ENCODE results near the gene PABPC1L.

The PABPC1L gene

DNA sequence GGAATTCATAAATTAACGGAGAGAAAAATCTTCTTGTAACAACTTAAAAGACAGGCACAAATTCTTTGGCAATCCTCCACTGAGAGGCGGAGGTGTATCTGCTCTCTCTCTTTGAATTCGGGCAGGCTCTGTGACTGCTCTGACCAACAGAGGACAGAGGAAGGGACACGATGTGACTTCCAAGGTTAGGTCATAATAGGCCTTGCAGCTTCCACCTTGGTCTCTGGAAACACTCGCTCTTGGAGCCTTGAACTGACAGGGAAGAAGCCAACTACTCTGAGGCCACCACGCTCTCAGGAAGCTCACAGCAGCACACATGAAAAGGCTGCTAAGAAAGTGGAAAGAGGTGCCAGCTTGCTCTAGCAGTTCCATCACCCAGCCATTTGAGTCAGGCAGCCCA is 35.4 kb downstream of the PABPC1L start:
- no peak for DNase-seq

GRCh38 chr20:44946271-44946852 is 36.5 kb downstream of the PABPC1L start:
- DNase-seq: no peak

GRCh38 chr20:44948107-44948506 is 38.2 kb downstream of the PABPC1L start:
- no peak for DNase-seq

GRCh38 chr20:44948513-44948912 is 38.7 kb downstream of the PABPC1L start:
- no peak for DNase-seq

DNA sequence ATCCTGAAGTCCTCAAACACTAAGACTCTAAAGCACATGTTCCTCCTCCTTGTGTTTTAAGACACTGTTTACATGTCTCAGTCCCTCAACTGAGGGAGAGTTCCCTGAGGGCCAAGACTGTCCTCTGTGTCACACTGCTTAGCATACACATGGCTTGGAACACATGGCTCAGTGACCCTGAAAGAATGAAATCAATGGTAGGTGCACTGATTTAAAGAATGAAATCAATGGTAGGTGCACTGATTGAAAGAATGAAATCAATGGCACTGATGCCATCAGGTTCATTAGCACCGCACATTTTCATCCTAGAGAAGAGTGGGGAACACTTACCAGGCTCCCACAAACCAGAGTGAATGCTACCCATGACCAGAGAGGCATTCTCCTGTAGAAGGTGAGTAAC is 40.5 kb downstream of the PABPC1L start:
- DNase-seq: no peak

DNA sequence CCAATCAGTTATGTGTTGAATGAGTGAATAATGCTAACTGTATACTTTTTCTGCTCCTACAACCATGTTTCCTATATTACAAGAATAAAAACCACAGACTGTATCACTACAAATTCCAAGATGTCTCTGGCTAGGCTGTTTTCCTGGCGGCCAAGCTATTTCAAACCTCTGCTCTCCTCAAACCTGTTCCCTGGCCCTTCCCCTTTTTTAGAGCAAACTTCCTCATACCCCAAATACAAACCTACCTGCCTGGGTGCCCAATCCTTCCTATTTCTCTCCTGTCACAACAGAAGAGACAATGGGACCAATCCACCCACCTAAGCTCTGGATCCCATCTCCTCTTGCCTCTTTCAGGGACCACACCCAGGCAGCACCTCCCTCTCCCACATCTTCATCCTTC is 42.9 kb downstream of the PABPC1L start:
- no peak for DNase-seq

DNA sequence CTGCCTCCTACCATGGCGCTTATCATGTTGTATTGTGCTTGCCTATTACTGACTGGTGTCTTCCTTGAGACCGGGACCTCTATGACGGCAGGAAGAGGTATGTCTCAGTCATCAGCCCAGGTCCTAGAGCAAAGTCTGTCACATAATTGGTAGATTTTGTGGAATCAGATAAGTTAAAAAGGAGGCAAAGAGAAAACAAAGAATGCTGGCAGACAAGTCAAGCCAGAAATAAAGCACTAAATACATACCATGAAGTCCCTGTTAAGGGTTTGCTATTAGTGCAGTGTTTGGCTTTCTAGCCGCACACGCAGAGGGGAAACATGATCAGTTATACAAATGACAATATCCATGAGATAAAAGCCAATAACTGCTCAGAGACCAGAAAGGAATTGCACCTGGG is 44.4 kb downstream of the PABPC1L start:
- no peak for DNase-seq

- no peak for DNase-seq
Measured at GRCh38 chr20:44955270-44955669, 45.4 kb downstream of the PABPC1L start.

DNA sequence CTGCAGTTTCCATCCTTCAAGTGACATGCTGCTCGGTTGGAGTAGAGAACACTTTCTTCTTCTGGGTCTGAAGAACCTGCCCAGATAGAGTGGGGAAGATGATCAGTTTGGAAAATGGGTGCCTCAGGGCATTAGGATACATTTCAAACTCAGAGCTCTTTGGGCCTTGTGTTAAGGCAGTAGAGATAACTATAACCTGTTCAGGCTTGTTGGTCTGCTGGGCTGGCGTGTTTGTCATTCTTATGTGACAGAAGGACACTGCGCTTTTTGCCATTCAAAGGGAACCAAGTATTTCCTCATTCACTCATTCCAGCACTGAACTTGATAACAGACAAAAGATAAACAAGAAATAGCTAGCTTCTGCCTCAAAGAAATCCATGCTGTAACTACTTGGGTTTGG is 46.5 kb downstream of the PABPC1L start:
- DNase-seq: no peak

DNA sequence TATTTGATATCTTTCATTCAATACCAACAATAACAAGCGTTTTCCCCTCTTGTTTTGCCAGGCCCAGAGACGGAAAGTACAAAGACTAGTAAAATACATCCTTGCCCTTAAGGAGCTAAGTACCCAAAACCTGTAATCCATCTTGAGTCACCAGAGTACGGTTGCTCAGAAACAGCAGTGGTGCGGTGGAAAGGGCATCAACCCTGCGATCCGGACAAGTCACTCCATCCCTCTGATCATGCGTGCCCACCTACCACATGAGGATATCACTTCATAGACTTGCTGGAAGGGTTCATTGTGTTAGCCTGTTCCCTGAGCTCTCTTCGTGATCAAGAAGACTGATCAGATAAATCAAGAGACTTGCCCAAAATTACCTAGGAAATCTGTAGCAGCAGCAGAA is 48.4 kb downstream of the PABPC1L start:
- no peak for DNase-seq

- DNase-seq: peak; percentile 41
Measured at GRCh38 chr20:44959082-44959637, 49.3 kb downstream of the PABPC1L start.

DNA sequence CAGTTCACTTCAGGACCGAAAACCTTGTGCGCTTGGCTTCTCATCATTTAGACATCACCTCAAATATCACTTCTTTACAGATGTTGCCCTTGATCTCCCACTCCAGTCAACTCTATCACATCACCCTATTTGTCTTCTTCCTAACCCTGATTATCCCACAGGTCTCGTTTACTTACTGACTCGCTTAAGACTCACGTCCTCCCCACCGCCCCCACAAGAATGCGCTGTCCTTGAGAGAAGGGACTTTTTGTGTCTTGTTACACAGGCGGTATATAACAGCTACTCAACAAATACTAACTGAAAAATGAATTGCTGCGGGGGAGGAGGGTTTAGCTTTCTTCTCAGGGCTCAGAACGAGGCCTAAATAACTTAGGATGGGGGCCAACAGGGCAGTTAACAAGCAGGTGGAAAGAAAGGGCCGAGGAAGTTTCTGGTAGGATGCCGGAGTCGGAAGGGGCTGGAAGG is 49.8 kb downstream of the PABPC1L start:
- DNase-seq: peak; percentile 52

GRCh38 chr20:44960103-44960852 is 50.4 kb downstream of the PABPC1L start, which contains the start of gene TOMM34:
Gene TOMM34, minus strand, starts transcription at chr20:44960397. Its CDS starts 64 bp downstream, at chr20:44960333.
- DNase-seq: peak; percentile 93

- DNase-seq: no peak
Measured at GRCh38 chr20:44961011-44961869, 51.4 kb downstream of the PABPC1L start.

- DNase-seq: no peak
Measured at GRCh38 chr20:44961870-44962267, 52.0 kb downstream of the PABPC1L start.

DNA sequence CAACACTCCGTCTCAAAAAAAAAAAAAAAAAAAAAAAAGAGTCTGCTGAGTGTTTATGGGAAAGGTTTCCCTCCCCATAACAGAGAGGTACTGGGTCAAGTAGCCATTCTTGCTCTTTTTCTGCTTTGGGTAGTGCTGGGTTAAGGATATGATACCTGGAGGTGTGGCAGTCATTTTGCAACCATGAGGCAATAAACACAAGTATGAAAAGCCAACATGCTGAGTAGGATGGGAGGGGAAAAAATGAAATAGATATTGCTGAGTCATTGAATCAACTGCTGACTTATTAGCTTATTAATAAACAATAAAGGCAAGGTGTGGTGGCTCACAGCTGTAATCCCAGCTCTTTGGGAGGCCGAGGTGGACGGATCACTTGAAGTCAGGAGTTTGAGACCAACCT is 52.6 kb downstream of the PABPC1L start:
- DNase-seq: no peak

- DNase-seq: no peak
Measured at GRCh38 chr20:44963325-44964215, 53.7 kb downstream of the PABPC1L start.

- DNase-seq: no peak
Measured at GRCh38 chr20:44965651-44966029, 55.8 kb downstream of the PABPC1L start.

DNA sequence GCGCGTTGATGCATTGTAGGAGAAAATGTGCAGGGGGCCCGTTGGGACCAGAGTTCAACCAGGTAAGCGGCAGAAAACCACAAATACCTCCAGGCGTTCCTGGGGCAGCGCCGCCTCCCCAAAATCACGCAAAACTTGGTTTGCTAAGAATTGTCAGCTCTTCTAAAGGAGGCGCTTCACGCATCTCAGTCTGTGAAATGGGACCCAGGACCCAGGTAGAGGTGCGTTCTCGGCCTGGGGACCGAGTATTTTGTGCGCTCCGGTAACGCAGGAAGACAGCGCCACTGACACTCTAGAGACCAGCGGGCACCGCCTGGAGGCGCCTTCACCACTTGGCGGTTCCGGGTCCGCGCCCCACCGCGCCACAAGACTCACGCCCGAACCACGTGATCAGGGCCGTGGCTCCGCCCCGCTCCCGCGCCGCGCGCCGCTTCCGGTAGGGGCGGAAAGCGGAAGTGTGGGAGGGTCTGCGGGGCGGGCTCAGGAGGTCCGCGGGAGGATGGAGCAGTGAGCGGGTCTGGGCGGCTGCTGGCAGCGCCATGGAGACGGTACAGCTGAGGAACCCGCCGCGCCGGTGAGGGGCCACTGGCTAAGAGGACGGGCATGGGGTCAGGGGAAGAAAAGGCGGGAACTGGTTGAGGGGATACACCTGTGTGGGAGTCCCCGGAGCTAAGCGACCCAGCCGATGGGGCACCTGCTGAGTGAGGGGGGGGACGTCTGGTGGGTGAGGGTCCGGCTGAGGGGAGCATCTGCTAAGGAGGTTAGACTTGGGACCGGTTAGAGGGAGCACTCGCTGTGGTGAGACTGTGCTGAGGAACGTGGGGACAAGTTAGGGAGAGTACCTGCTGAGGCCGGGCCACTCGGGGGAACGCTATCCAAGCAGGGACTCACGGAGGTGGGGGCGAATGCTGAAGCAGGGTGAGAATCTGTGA is 56.4 kb downstream of the PABPC1L start, which contains the start of gene STK4:
Gene STK4, plus strand, starts transcription at position 483 of the 932 bp plus-strand sequence. Its CDS starts 57 bp downstream, at position 540.
- peak; percentile 95 for DNase-seq

- no peak for DNase-seq
Measured at GRCh38 chr20:44967207-44967807, 57.4 kb downstream of the PABPC1L start.
